Measurements from ENCODE around the gene VPS9D1. TPM values are rescaled to one million over a fixed set of nuclear protein-coding genes. Genes with fewer than 3 reads are reported as not detected.

The VPS9D1 gene
- total and polyA plus RNA-seq, 10 of the 15 experiments (the other 5 are each of a cell fraction or from before 2014, with no cell fraction given): 0.65 to 4.2 (median 1.1) TPM

- no peak for TF ChIP-seq MXI1 (IDR thresholded peaks at IDR 0.05; ENCODE audit: low read depth, low read length)
- no peak for TF ChIP-seq SMAD5 (IDR thresholded peaks at IDR 0.05; ENCODE audit: low read depth)
- no peak for TF ChIP-seq MLLT1 (IDR thresholded peaks at IDR 0.05)
- no peak for TF ChIP-seq ASH2L (IDR thresholded peaks at IDR 0.05; ENCODE audit: borderline replicate concordance, low read depth)
- TF ChIP-seq CREB1 (IDR thresholded peaks at IDR 0.05; ENCODE audit: low read depth): no peak
- no peak for TF ChIP-seq REST (IDR thresholded peaks at IDR 0.05; ENCODE audit: low read depth, low read length)
- TF ChIP-seq ESRRA (IDR thresholded peaks at IDR 0.05; ENCODE audit: low read length): no peak
- no peak for TF ChIP-seq NFYB (IDR thresholded peaks at IDR 0.05; ENCODE audit: insufficient read depth, low read depth, low read length)
- no peak for TF ChIP-seq PML (IDR thresholded peaks at IDR 0.05; ENCODE audit: low read length)
- no peak for TF ChIP-seq YBX1 (IDR thresholded peaks at IDR 0.05)
- TF ChIP-seq TCF3 (IDR thresholded peaks at IDR 0.05; ENCODE audit: borderline replicate concordance, insufficient read depth, low read depth, low read length): no peak
- TF ChIP-seq BMI1 (IDR thresholded peaks at IDR 0.05; ENCODE audit: borderline replicate concordance): no peak
- TF ChIP-seq FOS (IDR thresholded peaks at IDR 0.05; ENCODE audit: borderline replicate concordance, extremely low read depth, insufficient read length): no peak
- TF ChIP-seq POU2F2 (IDR thresholded peaks at IDR 0.05; ENCODE audit: borderline replicate concordance, low read depth, low read length): no peak
- no peak for TF ChIP-seq CHD1 (IDR thresholded peaks at IDR 0.05; ENCODE audit: low read depth, low read length)
- no peak for TF ChIP-seq JUND (IDR thresholded peaks at IDR 0.05; ENCODE audit: low read depth, low read length)
- no peak for TF ChIP-seq CHD4 (IDR thresholded peaks at IDR 0.05)
- no peak for TF ChIP-seq SP1 (IDR thresholded peaks at IDR 0.05; ENCODE audit: low read depth, low read length)
- no peak for TF ChIP-seq ELK1 (IDR thresholded peaks at IDR 0.05; ENCODE audit: low read depth, low read length)
- TF ChIP-seq BHLHE40 (IDR thresholded peaks at IDR 0.05; ENCODE audit: borderline replicate concordance in 1 of 2, low read depth in 2 of 2, low read length in 1 of 2): peak in 1 of 2 experiments; percentile 61; a peak in 2 of 4 replicates
- TF ChIP-seq SIN3A (IDR thresholded peaks at IDR 0.05; ENCODE audit: low read depth, low read length): no peak
- no peak for TF ChIP-seq ATF2 (IDR thresholded peaks at IDR 0.05; ENCODE audit: low read length)
- no peak for TF ChIP-seq BCL11A (IDR thresholded peaks at IDR 0.05; ENCODE audit: low read depth, low read length)
Observed at GRCh38 chr16:89700649-89701424, 19.9 kb downstream of the VPS9D1 start (continued).

Measured in GM12878 (cell line).